Mesodermal cell (in vitro differentiated cells): ENCODE results near the gene IGSF22.

Source experiments
- H3K27ac ChIP-seq: 2 replicates; pipeline ENCODE4 v1.7.0; 2013; ENCODE audit warnings: mild to moderate bottlenecking, low read depth, low read length, moderate library complexity; ENCODE audit not compliant: severe bottlenecking
- H3K36me3 ChIP-seq: 2 replicates; pipeline ENCODE4 v1.7.1; 2013; ENCODE audit warnings: mild to moderate bottlenecking, low read length, moderate library complexity; ENCODE audit not compliant: control insufficient read depth, insufficient read depth
- H3K4me1 ChIP-seq: one replicate; pipeline ENCODE4 v1.7.1; 2013; ENCODE audit warnings: mild to moderate bottlenecking, low read length; ENCODE audit not compliant: insufficient read depth, control insufficient read depth, poor library complexity, severe bottlenecking
- H3K4me3 ChIP-seq: 2 replicates; pipeline ENCODE4 v1.7.0; 2013; ENCODE audit warnings: low read length, control low read depth, mild to moderate bottlenecking; ENCODE audit not compliant: insufficient read depth, poor library complexity, severe bottlenecking; ENCODE audit errors: extremely low read depth
- H3K9me3 ChIP-seq: 2 replicates; pipeline ENCODE4 v1.7.1; 2013; ENCODE audit warnings: mild to moderate bottlenecking, low read length, moderate library complexity; ENCODE audit not compliant: control insufficient read depth
- WGBS, 2 experiments: methylation state at CpG; one replicate each; pipeline ENCODE4 v1.1.5; 2013; ENCODE audit warnings: missing lambda C conversion rate in 2 of 2; ENCODE audit not compliant: insufficient coverage in 2 of 2; 5-methylcytosine and 5-hydroxymethylcytosine counted together

IGSF22 gene

DNA sequence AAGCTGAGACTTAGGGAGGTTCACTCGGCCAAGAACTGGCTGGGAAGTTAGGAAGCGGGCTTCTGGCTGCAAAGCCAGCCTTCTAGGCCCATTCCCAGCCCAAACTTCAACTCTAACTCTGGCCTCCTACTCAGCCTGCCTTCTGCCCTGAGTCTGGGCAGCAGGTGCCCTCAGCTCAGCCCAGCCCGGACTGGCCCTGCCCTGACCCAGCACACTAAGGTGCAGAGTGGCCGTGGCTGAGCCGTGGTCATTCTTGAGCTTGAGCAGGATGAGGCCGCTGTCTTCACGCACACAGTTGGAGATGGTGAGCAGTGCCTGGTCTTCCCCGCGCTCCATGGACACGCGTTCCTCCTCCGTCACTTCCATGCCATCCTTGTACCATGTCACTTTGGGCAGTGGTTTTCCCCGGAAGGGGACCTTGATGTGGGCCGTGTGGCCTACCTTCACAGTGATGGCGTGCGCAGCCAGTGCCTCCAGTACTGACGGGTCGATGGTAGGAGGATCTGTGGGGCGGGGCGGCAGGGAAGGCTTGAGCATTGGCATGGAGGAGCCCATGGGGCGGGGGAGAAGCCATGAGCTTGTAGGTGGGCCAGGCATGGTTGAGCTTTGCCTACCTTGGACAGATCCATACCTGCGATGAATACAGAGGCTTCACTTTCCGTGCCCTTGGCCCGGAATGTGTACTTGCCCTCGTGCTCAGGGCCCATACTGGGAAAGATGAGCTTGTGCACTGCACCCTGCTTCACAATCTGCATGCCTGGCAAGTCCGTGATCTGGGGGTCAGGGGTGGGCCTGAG, 12.1 kb downstream of the IGSF22 start:
- H3K4me3 ChIP-seq, result no peak overlapping the region
- H3K27ac ChIP-seq, result no peak overlapping the region
- no peaks in the 10 kb centered on the region for H3K4me1 ChIP-seq
- no peaks in the 10 kb centered on the region for H3K36me3 ChIP-seq
- 87 to 89% methylated on average over 22 to 25 of the region's 26 CpGs for WGBS, 2 experiments
- no peaks in the 10 kb centered on the region for H3K9me3 ChIP-seq

- Histone ChIP-seq H3K4me1 (no peaks in the 10 kb centered on the region), H3K36me3 (no peaks in the 10 kb centered on the region), H3K9me3 (no peaks in the 10 kb centered on the region), H3K4me3 (no peak overlapping the region), H3K27ac (no peak overlapping the region)
- WGBS, 2 experiments, result 80 to 81% methylated on average over 1 to 4 of the region's 5 CpGs
These were observed 15.4 kb downstream of the IGSF22 start for GRCh38 chr11:18710545-18710944.

GRCh38 chr11:18709414-18709813, 16.6 kb downstream of the IGSF22 start:
- Histone ChIP-seq H3K27ac (no peak overlapping the region), H3K4me3 (no peak overlapping the region), H3K9me3 (no peaks in the 10 kb centered on the region), H3K4me1 (no peaks in the 10 kb centered on the region), H3K36me3 (no peaks in the 10 kb centered on the region)
- 90% methylated on average over 2 to 3 of the region's 4 CpGs for WGBS, 2 experiments

DNA sequence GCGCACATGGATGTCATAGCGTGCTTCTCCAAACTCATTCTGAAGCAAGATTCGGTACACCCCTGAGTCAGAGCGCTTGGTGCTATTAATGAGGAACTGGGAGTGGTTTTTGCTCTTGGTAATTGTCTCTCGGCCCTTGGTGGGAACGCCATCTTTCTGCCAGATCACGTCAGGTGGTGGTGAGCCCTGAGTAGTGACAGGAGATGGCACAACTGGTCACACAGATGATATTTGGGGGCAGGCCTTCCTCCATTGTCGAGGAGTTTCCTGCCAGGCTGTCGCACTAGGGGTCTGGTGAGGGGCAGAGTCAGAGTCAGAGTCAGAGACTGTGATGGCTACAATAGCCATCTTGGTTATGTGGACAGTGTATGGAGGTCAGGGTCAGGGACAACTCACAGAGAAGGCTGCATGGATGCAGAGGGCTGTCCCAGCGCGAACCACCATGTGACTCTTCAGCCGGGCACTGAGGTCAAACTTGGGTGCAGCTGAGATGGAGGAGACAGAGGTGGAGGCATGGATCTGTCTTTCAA, 18.1 kb downstream of the IGSF22 start:
- Histone ChIP-seq H3K36me3 (no peaks in the 10 kb centered on the region), H3K9me3 (no peaks in the 10 kb centered on the region), H3K4me1 (no peaks in the 10 kb centered on the region), H3K27ac (no peak overlapping the region), H3K4me3 (no peak overlapping the region)
- WGBS, 2 experiments, result 90 to 94% methylated on average over 8 to 11 of the region's 12 CpGs

- Histone ChIP-seq H3K9me3 (no peaks in the 10 kb centered on the region), H3K36me3 (no peaks in the 10 kb centered on the region), H3K4me1 (no peaks in the 10 kb centered on the region), H3K4me3 (no peak overlapping the region), H3K27ac (no peak overlapping the region)
- 75 to 76% methylated on average over 32 to 33 of the region's 34 CpGs for WGBS, 2 experiments
These were observed 19.4 kb downstream of the IGSF22 start for GRCh38 chr11:18706330-18707243.

DNA sequence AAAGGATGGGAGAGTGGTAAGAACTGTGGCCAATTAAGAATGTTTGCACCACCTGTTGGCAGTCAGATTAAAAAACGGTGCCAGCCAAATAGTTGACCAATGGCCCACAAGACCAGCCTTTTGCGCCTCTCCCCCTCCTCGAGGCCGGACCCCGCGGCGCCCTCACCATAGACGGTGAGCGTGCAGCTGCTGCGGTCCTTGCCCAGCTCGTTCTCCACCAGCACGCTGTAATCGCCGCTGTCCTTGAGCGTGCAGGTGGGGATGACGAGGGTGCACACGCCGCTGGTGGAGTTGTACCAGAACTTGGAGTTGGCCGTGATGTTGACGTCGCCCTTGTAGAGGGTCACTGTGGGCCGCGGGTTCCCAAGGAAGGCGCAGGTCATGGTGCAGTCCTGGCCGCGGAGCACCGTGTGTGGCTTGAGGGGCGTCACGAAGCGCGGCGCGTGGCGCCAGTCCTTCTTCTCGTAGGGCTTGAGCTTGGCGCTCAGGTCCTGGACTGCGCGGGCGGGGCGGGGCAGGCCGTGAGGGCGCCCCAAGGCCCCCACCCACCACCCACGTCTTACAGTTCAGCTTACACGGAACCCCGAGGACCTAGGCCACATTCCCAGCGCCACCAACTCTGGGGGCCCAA, 20.2 kb downstream of the IGSF22 start:
- H3K4me3 ChIP-seq, result no peak overlapping the region
- no peaks in the 10 kb centered on the region for H3K4me1 ChIP-seq
- 72 to 80% methylated on average over 34 to 38 of the region's 46 CpGs for WGBS, 2 experiments

GRCh38 chr11:18704698-18705097, 21.3 kb downstream of the IGSF22 start:
- Histone ChIP-seq H3K4me1 (peaks cover 4% of the 10 kb centered on the region), H3K9me3 (no peaks in the 10 kb centered on the region), H3K36me3 (no peaks in the 10 kb centered on the region), H3K27ac (no peak overlapping the region), H3K4me3 (no peak overlapping the region)
- WGBS, 2 experiments, result 80% methylated on average over 1 of the region's 1 CpG

More for the DNA sequence above, 20.2 kb downstream of the IGSF22 start:
- H3K36me3 ChIP-seq, result no peaks in the 10 kb centered on the region
- no peak overlapping the region for H3K27ac ChIP-seq
- no peaks in the 10 kb centered on the region for H3K9me3 ChIP-seq

DNA sequence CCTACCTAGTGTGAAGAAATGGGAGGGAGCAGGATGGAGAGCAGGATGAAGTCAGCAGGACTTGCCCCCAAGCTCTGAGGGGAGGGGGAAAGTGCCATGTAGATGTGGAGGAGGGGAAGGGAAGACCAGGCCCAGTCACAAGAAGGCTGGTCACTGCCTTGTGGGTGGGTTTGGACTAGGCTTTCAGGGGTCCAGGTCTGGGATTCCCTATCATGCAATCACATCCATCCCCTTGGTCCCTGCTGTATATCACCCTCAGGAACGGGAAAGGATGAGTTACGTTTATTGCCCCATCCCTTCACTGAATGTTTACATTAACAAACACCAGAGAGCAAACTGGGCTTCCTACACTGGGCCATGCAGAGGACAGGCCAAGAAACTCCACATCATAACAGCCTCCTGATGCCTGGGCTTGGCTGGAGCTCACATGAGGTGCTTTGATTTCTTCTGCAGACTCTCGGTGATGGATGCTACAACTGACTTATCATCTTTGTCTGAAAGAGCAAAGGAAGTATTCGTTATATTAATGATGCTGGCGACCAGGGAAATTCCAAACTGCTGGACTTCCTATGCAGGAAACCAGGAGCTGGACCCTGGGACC, 21.8 kb downstream of the IGSF22 start:
- Histone ChIP-seq H3K36me3 (no peaks in the 10 kb centered on the region), H3K4me1 (peaks cover 4% of the 10 kb centered on the region), H3K9me3 (no peaks in the 10 kb centered on the region), H3K27ac (no peak overlapping the region), H3K4me3 (no peak overlapping the region)
- 82 to 100% methylated on average over 4 to 5 of the region's 5 CpGs for WGBS, 2 experiments

DNA sequence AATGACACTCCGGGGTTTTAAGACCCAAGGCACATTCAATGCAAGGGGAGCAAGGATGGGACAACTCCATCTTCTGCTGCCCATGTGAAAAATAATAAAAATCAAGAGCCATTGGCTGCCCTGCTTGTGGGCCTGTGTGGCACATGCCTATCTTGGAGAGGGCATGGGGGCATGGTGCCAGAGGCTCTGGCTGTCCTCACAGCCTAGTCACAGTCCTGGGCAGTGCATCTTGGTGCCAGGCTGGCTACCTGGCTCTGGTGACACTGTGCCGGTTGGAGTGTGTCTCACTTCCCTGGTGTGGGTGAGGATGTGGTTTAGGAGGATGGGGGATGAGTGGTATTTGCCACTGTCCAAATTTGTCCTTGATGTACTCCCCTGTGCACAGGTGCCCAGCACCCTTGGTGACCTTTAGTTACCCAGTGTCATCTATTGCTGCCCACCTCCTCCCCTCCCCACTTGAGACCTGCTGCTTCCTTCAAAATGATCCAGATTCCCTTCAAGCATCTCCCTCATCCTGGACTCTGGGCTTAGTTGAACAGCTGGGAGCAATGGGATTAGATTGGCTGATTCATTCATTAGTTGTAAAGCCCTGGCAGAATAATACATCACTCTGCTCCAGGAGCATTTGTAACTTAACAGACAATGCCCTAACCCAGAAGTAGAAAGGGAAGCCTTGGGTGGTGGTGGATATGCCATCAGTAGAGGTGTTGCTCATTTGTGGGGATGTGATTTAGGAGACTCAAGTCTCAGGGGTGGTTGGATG, 22.8 kb downstream of the IGSF22 start:
- H3K36me3 ChIP-seq, result no peaks in the 10 kb centered on the region
- 0 to 100% methylated on average over 1 of the region's 2 CpGs for WGBS, 2 experiments
- no peak overlapping the region for H3K27ac ChIP-seq
- H3K4me3 ChIP-seq, result no peak overlapping the region
- H3K9me3 ChIP-seq, result no peaks in the 10 kb centered on the region
- H3K4me1 ChIP-seq, result peaks cover 4% of the 10 kb centered on the region
